Transverse colon (tissue), 4 donors: ENCODE measurements around the gene CRHBP.

Source experiments
- POLR2AphosphoS5 ChIP-seq, 3 donors: sonication (generic); formaldehyde crosslinking; IDR thresholded peaks; one replicate each; pipeline ENCODE4 v1.6.1; 2016; ENCODE audit warnings: antibody characterized with exemption in 3 of 3
- TF ChIP-seq, protein P1 (sequence below), 5 experiments: fragments of 200-600 bp in 3 of 5; fragments of 450-650 bp in 2 of 5; sonication (generic) in 3 of 5; IDR thresholded peaks; 1 replicate in 2 of 5; 2 replicates in 3 of 5; pipeline ENCODE4 v1.5.1; 2016 to 2017; ENCODE audit warnings: antibody characterized with exemption in 5 of 5, inconsistent platforms in 3 of 5, mild to moderate bottlenecking in 2 of 5, moderate library complexity in 1 of 5

DNA sequence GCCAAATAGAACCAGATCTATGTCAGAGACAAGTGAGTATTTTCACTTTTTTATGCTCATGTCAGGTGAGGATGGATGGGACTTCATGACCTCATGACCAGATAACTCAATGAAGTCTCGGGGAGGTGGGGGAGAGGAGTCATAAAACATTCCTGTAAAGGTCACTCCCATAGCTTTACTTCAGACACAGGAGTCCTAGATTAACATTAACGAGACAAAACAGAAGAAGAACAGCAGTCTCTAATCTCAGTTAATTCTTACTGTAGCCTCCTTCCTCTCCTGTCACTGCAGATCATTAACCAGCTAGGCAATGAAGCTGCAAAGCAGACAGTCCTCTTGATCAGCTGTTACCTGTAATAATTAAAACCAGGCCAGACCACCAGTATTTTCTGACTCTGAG is 11.2 kb downstream of the CRHBP start:
- no peak for TF ChIP-seq POLR2AphosphoS5 (IDR thresholded peaks at IDR 0.05)
- TF ChIP-seq, protein P1, sequence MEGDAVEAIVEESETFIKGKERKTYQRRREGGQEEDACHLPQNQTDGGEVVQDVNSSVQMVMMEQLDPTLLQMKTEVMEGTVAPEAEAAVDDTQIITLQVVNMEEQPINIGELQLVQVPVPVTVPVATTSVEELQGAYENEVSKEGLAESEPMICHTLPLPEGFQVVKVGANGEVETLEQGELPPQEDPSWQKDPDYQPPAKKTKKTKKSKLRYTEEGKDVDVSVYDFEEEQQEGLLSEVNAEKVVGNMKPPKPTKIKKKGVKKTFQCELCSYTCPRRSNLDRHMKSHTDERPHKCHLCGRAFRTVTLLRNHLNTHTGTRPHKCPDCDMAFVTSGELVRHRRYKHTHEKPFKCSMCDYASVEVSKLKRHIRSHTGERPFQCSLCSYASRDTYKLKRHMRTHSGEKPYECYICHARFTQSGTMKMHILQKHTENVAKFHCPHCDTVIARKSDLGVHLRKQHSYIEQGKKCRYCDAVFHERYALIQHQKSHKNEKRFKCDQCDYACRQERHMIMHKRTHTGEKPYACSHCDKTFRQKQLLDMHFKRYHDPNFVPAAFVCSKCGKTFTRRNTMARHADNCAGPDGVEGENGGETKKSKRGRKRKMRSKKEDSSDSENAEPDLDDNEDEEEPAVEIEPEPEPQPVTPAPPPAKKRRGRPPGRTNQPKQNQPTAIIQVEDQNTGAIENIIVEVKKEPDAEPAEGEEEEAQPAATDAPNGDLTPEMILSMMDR (IDR thresholded peaks at IDR 0.05), result no peak
